HL-60/S4 treated with retinoic acid at 250 ng/mL for 4 days and 3 days (cell line): Measurements from ENCODE around the gene DHRS2.
"Not testable (repeated sequence)": the region's sequence is repeated elsewhere in the genome, so short reads cannot be mapped to it uniquely, and the experiment has no call there.

Experiments used
- in situ Hi-C: fragments of 300-500 bp; cut with MboI; formaldehyde crosslinking; loops from 2 replicates; pipeline ENCODE4 v1.7.0; 2022; ENCODE audit warnings: low sequenced_read_pairs

The DHRS2 gene, protein sequence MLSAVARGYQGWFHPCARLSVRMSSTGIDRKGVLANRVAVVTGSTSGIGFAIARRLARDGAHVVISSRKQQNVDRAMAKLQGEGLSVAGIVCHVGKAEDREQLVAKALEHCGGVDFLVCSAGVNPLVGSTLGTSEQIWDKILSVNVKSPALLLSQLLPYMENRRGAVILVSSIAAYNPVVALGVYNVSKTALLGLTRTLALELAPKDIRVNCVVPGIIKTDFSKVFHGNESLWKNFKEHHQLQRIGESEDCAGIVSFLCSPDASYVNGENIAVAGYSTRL

DNA sequence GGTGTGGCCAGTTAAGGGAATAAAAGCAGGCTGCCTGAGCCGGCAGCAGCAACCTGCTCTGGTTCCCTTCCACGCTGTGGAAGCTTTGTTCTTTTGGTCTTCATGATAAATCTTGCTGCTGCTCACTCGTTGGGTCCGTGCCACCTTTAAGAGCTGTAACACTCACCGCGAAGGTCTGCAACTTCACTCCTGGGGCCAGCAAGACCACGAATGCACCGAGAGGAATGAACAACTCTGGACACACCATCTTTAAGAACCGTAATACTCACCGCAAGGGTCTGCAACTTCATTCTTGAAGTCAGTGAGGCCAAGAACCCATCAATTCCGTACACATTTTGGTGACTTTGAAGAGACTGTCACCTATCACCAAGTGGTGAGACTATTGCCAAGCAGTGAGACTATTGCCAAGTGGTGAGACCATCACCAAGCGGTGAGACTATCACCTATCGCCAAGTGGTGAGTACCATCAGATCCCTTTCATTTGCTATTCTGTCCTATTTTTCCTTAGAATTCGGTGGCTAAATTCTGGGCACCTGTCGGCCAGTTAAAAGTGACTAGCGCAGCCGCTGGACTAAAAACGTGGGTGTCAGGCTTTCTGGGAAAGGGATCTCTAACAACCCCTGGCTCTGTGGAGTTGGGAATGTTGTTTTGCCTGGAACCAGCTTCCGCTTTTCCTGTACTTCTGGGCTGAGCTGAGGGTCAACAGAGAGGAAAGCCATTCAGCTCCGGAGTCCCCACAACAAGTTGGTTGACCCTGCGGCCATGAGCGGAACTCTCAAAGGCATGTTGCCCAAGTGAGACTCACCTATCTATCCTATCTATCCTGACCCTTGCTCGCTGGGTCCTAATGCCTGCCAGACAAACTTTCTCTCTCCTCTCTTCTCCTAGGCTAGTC lies at the start of gene DHRS2:
Gene DHRS2, plus strand, starts transcription at position 48 of the 895 bp plus-strand sequence. CDS start 2,501 bp downstream, outside the sequence.
- in situ Hi-C loops = no loop called here

DNA sequence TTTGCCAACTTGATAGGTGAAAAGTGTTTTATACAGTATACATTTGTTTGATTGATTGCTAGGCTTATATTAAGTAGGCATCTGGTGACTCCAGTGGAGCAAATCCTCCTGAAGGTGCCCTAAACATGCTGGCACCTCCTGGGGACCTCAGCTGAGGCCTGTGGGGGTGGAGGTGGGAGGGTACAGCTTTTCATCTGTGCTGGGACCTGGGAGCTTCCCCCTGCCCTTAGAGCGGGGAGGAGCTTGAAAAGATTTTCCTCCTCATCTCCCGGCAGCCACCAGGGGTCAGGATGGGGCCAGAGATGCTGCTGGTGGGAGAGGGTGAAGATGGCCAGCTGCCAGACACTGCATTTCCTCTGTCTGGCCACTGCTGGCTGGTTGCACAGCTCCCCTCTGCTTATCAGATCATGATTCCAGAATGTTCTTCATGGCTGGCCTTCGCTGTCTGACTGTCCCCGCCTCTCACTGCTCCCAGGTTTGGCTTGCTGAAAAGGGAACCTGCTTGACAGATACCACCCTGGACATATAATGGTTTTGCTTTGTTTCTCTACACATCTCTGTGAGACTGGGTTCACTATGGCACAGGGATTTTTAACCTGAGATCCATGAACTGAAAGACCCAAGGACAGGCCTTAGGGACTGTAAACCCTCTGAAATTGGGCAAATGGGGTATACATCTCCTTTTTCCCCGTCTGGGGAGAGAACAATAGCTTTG lies 47.1 kb upstream of the DHRS2 start:
- in situ Hi-C loops = no loop called here

DNA sequence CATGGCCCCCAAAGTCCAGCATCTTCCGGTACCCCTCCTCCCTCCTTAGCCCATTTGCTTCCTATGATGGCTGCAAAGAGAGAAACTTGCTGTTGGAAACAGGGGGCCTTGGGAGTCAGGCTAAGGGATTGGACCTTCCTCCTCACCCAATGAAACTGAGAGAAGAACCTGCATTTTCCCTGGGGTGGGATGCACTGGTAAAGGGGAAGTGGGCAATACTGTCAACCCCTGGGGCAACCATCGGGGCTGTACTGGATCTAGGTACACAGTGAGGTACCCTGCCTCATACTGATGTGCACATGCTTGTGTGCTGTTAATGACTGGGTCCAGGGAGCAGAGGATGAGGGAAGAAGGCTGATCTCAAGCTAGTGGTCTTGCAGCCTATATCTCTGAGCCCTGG lies 46.6 kb upstream of the DHRS2 start:
- in situ Hi-C loops = no loop called here

DNA sequence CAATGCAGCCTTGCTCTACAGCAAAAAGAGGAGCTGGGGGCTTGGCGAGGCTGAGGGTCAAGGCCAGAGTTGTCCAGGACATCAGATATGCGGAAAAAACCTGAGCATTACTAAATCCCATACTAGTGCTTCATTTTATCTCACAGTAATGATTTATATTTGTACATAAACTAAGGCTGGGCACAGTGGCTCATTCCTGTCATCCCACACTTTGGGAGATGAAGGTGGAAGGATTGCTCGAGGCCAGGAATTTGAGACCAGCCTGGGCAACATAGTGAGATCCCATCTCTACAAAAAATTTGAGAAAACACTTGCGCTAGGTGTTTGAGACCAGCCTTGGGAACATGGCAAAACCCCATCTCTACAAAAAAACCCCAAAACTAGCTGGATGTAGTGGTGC lies 46.0 kb upstream of the DHRS2 start:
- in situ Hi-C loops = no loop called here

DNA sequence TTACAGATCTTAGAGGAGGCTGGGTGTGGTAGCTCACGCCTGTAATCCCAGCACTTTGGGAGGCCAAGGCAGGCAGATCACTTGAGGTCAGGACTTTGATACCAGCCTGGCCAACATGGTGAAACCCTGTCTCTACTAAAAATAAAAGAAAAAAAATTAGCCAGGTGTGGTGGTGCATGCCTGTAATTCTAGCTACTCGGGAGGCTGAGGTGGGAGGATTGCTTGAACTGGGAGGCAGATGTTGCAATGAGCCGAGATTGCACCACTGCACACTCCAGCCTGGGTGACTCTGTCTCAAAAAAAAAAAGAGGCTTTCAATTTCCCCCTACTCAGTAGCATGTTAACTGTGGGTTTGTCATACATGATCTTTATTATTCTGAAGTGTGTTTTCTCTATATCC lies 42.0 kb upstream of the DHRS2 start:
- in situ Hi-C loops = not testable (repeated sequence)

DNA sequence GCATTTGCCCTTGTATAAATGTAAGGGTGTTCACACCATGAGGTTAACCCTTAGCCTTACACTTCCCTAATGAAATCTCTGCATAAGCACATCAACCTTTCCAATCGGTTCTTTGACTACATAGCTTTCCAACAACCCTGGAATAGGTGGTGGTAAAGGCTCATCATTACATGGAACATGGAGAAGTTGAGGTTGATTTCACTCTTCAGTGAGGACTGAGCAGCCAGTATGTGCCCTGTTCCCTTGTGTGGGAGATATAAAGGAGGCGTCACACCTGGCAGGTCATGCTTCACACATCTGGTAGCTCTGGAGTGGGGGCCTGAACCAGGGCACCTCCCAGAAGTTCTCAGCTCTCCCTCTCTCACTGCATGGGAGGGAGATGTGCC lies 35.8 kb upstream of the DHRS2 start:
- in situ Hi-C loops = no loop called here

DNA sequence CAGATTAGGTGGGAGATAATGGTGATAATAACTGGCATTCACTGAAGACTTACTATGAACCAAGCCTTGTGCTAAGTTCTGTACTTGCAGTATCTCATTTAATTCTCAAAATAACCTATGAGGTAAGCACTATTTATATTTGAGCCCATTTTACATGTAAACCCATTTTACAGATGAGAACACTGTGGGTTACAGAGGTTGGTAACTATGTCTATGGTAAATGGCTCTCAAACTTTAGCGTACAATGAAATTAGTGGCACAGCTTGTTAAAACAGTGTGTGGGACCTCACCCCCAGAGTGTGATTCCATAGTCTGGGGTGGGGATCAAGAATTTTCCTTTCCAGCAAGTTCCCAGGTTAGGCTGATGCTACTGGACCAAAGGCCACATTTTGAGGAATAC lies 35.4 kb upstream of the DHRS2 start:
- in situ Hi-C loops = no loop called here

DNA sequence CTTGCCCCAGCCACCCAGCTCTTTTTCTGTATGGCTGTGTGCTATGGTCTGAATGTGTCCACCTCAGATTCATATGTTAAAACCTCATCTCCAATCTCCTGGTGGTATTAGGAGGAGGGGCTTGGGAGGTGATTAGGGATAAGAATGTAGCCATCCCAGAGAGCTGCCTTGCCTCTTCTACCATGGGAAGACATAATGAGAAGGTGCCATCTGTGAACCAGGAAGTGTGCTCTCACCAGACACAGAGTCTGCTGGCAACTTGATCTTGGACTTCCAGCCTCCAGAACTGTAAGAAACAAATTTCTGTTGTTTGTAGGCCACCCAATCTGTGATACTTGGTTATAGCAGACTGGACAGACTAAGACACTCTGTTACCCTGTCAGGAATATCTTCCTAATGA lies 34.7 kb upstream of the DHRS2 start:
- in situ Hi-C loops = no loop called here

DNA sequence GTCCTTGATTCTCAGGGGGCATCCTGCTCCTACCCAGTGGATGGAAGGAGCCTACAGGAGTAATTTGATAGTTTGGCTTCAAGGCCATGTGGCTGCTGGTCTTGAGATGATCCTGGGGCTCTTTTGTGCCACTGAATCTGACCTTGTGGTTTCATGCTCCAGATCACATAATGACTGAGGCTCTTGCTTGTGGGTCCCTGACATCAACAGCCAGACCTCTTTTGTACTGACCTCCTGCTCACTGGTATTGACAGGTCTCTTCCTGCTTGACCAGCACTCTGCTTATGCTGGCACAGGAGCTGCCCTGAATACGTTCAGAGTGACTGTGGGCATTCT lies 34.4 kb upstream of the DHRS2 start:
- in situ Hi-C loops = no loop called here

DNA sequence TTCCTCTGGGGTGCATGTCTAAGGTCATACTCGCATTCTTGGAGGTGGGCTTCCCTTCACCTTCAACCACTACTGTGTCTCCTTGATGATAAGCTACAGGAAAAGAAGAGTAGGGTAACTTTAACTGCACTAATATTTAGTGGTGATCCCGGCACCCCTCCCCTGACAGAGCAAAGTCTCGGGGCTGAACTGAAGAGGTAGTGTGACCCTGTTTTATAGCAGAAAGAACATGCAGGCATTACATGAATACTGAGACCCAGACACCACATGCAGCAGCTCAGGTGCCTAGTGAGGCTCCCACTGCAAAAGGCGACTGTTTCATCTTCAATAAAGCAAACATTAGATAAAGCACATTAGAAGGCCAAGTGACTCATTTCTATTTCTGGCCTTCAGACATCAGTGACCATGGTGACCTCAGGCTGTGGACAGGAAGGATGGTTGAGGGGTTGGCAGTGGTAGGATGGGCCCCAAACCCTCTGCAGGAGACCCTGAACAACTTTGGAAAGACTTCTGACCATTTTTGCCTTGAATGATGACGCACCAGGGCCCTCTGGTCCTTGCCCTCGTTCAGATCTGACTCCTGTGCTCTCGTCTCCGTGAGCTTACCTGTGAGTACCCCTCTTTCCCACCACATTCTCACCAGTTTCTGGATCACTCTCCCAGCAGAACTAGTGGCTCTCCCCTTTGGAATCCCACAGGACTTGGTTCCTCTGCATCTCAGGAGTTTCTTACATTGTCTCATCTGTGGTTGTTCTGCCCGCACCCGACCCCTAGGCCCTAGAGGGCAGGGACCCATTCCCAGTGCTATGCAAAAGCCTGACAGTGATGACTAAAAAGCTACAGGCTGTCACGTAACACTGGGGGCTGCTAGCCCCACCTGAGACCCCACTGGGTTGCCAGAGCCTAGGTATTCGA lies 33.7 kb upstream of the DHRS2 start:
- in situ Hi-C loops = no loop called here

DNA sequence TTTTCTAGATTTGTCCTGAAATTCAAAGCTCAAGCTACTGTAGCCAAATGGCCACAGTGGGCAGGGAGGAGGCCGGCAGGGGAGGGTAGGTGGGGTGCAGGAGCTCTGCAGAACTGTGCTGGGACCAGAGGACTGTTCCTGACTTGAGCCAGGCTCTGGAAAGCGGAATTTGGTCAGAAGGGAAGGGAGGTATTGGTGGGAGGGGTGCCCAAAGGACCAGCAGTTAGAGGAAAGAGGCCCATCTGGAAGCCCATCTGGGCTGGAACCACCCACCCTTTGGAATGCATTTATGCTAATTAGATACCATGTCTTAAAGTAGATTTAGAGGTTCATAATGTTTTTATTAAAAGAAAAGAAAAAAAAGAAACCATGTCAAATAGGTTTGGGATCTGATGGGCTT lies 33.1 kb upstream of the DHRS2 start:
- in situ Hi-C loops = no loop called here

DNA sequence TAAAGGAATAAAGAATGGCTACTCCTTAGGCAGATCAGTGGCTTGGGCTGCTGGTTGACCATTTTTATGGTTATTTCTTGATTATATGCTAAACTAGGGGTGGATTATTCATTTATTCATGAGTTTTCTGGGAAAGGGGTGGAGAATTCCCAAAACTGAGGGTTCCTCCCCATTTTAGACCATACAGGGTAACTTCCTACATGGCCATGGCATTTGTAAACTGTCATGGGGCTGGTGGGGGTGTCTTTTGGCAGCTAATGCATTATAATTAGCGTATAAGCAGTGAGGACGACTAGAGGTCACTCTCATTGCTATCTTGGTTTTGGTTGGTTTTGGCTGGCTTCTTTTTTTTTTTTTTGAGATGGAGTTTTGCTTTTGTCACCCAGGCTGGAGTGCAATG lies 32.0 kb upstream of the DHRS2 start:
- in situ Hi-C loops = no loop called here

DNA sequence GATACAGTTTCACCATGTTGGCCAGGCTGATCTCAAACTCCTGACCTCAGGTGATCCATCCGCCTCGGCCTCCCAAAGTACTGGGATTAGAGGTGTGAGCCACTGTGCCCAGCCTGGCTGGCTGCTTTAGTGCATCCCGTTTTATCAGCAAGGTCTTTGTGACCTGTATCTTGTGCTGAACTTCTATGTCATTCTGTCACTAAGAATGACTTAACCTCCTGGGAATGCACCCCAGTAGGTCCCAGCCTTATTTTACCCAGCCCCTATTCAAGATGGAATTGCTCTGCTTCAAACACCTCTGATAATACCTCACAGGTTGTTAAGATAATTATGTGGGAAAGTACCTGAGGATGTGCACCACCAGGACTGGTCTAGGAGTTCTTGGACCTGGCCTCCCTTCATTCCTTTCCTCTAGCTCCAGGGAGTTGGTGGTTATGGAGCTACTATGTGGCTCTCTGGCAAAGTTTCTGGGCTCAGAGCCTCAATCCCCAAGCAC lies 31.4 kb upstream of the DHRS2 start:
- in situ Hi-C loops = no loop called here

DNA sequence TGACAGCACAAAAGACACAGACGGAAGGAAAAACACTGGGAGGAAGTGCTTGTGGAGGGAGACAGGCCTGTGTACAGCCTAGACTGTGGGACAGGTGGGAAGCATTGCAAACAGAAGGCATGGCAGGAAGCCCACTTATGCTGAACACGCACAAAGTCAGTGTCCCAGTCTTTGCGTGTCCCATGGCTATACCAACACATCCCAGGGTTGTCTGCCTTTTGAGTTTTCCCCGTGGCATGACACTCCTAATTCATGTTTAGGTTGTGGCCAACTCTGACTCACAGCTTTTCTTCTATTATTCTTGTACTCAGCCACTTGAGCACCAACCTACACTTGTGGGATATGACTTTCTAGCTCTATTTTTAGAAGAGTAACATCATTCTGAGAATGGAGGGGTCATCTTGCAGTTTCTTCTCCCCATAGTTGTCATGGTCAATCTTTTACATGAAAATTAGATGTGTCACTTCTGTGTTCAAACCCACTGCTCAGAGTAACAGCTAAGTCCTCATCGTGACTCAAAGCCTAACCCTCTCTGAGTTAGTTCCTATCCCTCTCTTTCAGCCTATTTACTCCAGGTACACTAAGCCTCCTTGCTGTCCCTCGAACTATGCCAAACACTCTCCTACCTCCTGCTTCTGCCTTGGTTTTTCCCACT lies 30.1 kb upstream of the DHRS2 start:
- in situ Hi-C loops = no loop called here

DNA sequence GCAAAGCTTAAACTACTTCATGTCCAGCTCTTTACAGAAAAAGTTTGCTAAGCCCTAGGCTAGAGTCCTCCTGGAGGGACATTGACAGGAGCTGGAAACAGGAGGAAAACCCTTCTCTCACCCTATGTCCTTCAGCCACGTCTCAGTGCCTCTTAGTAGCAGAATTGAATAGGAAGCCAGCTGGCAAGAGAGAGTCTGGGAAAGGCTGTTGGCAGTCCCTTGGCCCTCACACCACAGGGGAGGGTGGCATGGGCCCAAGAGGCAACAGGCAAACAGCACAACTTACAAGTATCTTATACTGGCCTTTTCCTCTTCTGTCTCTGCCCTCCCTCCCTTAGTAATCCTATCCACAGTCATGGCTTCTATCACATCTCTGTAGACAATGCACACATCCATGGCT lies 27.7 kb upstream of the DHRS2 start:
- in situ Hi-C loops = no loop called here

DNA sequence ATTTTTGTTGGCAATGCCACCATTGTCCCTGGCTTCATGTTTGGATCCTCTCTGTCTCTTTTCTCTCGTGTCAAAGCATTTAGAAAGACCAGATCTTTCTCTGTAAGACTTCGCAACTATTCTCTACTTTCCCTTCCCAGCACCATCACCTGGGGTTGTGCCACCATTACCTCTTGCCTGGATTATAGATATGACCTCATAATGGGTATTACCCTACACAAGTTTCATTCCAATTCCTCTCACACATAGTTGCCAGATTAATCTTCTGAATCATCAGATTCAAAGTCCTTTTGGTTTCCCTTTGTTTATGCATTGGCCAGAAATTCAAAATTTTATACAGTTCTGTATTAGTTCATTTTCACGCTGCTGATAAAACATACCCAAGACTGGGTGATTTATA lies 27.2 kb upstream of the DHRS2 start:
- in situ Hi-C loops = no loop called here

DNA sequence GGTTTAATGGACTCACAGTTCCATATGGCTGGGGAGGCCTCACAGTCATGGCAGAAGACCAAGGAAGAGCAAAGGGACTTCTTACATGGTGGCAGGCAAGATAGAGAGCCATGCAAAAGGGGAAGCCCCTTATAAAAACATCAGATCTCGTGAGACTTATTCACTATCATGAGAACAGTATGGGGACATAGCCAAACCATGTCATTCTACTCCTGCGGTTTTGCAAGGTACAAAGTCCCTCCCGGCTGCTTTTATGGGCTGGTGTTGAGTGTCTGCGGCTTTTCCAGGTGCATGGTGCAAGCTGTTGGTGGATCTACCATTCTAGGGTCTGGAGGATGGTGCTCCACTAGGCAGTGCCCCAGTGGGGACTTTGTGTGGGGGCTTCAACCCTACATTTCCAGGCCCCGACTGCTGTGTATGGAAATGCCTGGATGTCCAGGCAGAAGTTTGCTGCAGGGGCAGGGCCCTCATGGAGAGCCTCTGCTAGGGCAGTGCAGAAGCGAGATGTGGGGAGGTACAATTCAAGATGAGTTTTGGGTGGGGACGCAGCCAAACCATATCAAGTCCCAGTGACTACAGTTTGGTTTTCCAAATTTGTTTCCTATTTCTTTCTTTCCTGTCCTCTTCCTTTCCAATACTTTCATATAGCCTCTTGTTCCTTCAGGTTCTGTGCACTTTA lies 26.6 kb upstream of the DHRS2 start:
- in situ Hi-C loops = not testable (repeated sequence)

DNA sequence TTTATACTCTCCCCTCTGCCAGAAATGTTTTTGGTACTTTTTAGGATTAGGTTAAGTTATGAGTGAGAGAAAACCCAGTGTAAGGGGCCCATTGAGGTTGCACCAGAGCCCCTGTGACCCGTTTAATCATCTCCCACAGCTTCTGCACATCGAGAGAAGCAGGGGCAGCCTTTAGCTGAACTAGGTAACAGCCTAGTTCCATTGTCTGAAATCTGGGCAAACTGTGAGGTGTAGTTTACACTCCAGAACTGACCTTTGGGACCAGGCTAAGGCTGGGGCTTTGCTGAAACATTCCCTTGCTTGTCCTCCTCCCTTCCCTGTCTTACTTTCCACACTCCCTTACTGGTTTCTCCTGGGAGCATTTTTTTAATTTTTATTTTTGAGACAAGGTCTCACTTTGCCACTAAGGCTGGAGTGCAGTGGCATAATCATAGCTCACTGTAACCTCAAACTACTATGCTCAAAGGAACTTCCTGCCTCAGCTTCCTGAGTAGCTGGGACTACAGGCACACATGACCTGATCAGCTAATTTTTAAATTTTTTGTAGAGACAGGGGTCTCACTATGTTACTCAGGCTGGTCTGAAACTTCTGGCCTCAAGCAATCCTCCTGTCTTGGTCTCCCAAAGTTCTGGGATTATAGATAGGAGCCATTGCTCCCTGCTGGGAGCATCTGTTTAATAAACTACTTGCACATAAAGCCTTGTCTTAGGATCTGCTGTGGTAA lies 25.9 kb upstream of the DHRS2 start:
- in situ Hi-C loops = no loop called here

DNA sequence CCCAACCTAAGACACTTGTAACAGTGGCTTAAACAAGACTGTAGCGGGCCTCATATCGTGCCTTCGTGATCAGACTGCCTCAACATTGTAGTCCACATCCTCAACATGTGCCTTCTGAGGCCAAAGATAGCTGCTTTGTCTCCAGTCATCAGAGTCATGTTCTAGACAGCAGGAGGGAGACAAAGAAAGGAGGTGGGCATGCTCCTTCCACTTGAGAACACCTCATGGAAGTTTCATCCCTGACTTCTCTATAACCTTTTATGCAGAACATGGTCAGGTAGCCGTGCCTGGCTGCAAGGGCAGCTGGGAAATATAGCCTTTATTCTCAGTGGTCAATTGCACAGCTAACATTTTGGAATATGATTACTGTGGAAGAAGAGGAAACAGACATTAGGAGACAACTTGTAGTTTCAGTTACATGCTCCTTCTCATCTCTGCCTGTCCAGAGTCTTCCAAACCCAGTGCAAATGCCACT lies 25.3 kb upstream of the DHRS2 start:
- in situ Hi-C loops = no loop called here
